Dedifferentiated amniotic fluid mesenchymal stem cell (primary cell): ENCODE measurements around the gene POP7.

Experiments used
- DNase-seq: peaks from one replicate; pipeline ENCODE4 v3.0.0-alpha.2; 2016; ENCODE audit errors: extremely low spot score

The POP7 gene

DNA sequence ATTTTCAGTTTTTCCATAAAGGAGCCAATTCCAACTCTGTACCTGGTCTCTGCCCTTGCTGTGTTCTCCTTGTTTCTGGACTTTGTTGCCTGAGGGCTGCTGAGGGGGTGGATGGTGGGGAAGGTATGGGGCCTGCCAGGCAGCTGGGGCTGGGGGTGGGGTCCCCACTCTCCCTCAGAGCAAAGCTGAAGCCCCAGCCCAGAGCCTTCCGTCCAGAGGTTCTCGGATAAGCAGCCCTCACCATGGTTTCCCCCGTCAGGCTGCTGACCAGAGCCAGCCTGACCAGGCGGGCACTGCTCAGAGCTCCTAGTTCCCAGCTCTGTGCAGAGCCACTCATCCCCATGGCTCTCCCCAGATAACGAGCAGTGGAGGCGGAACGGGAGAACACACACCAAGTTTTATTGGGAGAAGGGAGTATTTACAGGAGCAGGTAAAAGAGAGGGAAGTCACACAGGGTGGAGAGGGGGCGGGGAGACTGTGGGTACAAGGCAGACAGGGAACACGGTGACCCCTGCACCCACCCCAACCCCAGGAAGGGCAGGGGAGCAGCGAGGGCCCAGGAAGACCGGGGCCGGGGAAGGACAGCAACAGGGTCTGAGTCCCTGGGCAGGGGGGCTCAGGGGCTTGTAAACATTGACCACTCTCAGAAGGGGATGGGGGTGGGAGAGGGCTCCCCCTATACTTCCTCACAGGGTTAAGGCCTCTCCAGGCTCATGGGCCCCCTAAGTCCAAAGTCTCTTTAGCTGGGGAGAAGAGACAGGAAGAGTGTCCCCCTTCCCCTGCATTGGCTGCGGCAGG, 26.6 kb upstream of the POP7 start:
- no peak for DNase-seq

DNA sequence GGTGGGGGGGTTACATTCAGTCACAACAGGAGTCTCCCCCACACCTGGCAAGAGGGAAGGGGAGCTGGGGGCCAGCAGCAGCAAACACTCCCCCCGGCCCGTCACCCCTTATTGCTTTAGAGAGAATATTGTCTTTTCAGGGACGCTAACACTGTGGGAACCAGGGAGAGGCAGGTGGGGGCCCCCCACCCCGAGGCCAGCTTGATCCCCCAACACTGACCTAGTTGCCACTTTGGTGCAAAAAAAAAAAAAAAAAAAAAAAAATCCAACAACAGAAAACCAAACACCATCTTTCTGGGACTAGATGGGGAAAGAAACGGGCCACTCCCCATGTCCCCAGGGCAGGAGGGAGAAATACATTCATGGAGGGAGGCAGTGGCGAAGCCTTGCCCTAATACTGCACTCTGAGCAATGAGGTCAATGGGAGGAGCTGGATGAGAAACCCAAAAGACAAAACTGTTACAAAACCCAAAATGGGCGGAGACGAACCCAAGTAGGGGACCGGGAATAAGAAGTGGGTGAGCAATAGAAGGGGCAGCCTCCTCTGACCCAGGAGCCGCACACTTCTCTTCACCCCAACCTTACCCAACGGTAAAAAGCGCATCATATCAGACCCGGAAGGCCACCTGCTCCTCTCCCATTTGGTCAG, 25.9 kb upstream of the POP7 start:
- no peak for DNase-seq

- DNase-seq: no peak
These were observed 25.2 kb upstream of the POP7 start for GRCh38 chr7:100680576-100681271.

DNA sequence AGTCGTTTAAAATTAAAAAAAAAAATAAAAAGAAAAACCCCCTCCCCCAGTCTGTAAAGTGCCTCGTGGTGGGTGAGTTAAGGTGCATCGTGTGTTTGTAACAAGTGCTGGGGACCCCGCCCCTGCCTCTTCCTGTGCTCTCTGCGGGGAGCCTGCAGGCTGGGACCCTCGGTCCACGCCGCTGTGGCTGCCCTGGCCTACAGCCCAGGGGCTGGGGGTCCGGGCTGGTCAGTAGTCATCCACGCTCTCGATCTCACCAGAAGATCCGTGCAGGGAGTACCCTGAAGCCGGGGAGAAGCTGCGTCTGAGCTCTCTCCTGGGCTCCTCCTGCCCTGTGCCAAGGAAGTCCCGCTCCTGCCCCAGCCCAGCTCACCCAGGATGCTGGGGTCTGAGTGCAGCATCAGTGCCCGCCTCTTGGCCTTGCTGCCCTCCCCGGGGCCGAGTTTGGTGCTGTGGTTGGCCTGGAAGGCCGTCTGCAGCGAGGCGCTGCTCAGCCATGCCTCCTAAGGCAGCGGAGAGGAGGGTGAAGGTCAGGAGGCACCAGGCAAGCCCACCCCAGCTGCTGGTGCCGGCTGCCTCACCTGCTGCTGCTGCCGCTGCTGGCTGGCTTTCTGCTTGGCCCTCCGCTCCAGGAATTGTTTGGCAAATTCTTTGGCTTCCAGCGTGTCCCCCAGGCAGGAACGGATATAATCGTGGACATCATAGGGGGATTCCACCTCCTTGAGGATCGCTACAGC, 24.3 kb upstream of the POP7 start:
- DNase-seq: no peak

- no peak for DNase-seq
These were observed 23.6 kb upstream of the POP7 start for GRCh38 chr7:100682228-100682741.

DNA sequence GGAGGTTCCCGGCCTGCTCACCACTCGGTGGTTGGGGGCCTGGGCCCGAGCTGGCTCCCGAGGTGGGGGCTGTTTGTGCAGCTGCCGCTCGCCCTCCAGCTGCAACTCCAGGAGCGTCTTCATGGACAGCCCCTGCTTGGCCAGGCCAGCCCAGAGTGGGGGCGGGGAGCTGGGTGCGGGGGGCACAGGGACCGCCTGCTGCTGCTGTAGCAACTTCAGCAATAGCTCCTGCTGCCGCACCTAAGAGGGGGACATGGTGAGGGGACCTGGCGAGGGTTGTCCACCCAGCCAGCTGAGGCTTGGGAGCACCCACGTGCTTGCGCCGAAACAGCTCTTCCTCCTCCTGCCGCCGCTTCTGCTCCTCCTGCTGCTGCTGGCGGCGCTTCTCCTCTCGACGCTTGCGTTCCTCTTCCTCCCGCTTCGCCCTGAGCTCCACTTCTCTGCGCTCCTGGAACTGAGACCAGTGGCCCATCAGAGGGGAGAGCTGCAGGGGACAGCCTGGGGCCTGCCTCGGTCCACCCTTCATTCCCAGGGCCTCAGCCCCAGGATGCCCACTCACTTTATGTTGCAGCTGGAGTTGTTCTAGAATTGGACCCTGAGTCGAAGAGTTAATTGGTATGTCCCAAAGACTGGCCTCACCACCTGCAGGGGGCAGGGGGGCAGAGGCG, 22.8 kb upstream of the POP7 start:
- no peak for DNase-seq

- DNase-seq: no peak
These were observed 22.0 kb upstream of the POP7 start for GRCh38 chr7:100683659-100684533.

GRCh38 chr7:100684534-100685042, 21.3 kb upstream of the POP7 start:
- no peak for DNase-seq

DNA sequence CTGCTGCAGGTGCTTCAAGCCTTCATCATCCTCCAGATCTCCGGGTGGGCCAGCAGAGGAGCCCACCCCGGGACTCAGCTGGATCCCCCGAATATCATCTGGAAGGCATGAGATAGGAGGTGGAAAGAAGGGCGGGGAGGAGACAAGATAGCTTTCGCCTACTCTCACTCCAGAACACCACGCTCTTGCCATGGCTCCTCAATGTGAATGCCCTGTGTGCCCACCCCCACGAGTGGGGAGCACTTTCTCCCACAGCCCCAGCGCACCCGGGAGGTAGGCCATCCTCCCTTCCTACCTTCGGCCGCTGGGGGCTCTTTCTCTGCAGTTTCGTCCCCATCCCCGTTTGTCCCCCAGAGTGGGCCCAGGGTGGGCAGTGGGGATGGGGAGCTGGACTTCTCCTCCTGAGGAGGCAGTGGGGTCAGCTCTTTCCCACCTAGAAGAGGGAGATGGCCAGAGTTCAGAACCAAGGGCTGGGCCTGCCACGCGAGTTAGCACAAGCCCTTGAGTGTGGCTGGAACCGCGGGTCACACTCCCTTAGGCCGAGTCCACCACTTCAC, 20.8 kb upstream of the POP7 start:
- no peak for DNase-seq

- DNase-seq: no peak
These were observed 20.2 kb upstream of the POP7 start for GRCh38 chr7:100685631-100686145.

- no peak for DNase-seq
These were observed 19.6 kb upstream of the POP7 start for GRCh38 chr7:100686201-100686821.

DNA sequence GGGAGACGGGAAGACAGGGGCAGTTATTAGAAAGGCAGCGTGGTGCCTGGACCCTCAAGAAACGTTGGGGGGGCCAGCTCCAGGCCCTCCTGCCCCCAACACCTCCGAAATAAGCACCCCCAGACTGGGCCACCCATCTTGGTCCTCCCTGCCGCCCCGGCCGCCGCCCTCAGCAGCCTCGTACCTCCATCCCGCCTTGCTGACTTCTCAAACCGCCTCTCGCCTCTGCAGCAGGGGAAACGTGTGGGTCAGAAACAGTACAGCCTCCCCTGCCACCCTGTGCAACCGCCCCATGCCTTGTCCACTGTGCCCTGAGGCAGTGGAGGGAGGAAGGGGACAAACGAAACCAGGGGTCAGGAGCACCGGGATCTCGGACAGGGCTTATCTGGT, 19.1 kb upstream of the POP7 start:
- no peak for DNase-seq

- DNase-seq: no peak
These were observed 18.7 kb upstream of the POP7 start for GRCh38 chr7:100687261-100687660.

- DNase-seq: no peak
These were observed 18.1 kb upstream of the POP7 start for GRCh38 chr7:100687751-100688300.

DNA sequence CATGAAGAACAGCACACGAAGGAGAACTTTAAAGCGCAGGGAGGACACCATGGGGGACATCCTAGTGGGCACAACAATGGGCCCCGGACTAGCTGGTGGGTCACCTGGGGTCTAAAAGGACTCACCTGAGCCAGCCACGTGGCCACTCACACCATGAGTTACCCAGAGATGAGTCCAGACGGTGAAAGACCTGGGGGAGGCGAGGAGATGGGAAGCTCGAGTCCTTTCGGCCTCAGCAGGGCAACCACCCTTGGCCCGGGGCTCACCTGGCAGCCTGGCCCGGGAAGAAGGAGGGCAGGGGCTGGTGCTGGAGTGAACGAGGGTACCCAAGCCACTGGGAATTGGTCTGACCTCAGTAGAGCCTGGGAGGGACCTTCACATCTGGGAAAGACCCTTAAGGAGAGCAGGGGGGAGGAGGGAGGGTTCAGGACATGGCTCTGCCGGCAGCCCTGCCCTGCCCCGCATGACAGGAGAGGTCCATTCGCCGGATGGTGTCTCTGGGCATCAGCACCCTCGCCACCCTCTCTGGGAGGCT, 17.5 kb upstream of the POP7 start:
- no peak for DNase-seq

- no peak for DNase-seq
These were observed 16.4 kb upstream of the POP7 start for GRCh38 chr7:100689230-100690135.
